ENCODE results near the gene CDY2B.
"Not testable (repeated sequence)": the region's sequence is repeated elsewhere in the genome, so short reads cannot be mapped to it uniquely, and the experiment has no call there.

The CDY2B gene

GRCh38 chrY:17880120-17880519, at the start of gene CDY2B:
CDY2B (minus strand) TSS chrY:17880220; CDS start chrY:17879892, 328 bp downstream.
- H3K27me3 ChIP-seq; intact Hi-C loops (cut with DNase I; ENCODE audit: low total_unique reads); DNase-seq; H3K9me3 ChIP-seq; H3K27ac ChIP-seq; H3K4me3 ChIP-seq; H3K36me3 ChIP-seq; H3K4me1 ChIP-seq: not testable (repeated sequence)

GRCh38 chrY:17908009-17908408, 28.0 kb upstream of the CDY2B start:
- H3K9me3 ChIP-seq; H3K4me1 ChIP-seq; H3K27ac ChIP-seq; H3K36me3 ChIP-seq; H3K27me3 ChIP-seq; H3K4me3 ChIP-seq; DNase-seq; intact Hi-C loops (cut with DNase I; ENCODE audit: low total_unique reads): not testable (repeated sequence)

- H3K9me3 ChIP-seq; H3K4me1 ChIP-seq; H3K27me3 ChIP-seq; H3K36me3 ChIP-seq; H3K27ac ChIP-seq; H3K4me3 ChIP-seq; DNase-seq; intact Hi-C loops (cut with DNase I; ENCODE audit: low total_unique reads): not testable (repeated sequence)
Observed at GRCh38 chrY:17907351-17907750, 27.3 kb upstream of the CDY2B start.

- H3K27ac ChIP-seq; H3K4me1 ChIP-seq; intact Hi-C loops (cut with DNase I; ENCODE audit: low total_unique reads); H3K4me3 ChIP-seq; H3K9me3 ChIP-seq; DNase-seq; H3K27me3 ChIP-seq; H3K36me3 ChIP-seq: not testable (repeated sequence)
Observed at GRCh38 chrY:17881697-17882096, 1.7 kb upstream of the CDY2B start.

- H3K4me1 ChIP-seq; H3K27ac ChIP-seq; H3K9me3 ChIP-seq; H3K4me3 ChIP-seq; DNase-seq; H3K36me3 ChIP-seq; H3K27me3 ChIP-seq; intact Hi-C loops (cut with DNase I; ENCODE audit: low total_unique reads): not testable (repeated sequence)
Observed at GRCh38 chrY:17876767-17877166, 3.3 kb downstream of the CDY2B start.

GRCh38 chrY:17875401-17875800, 4.6 kb downstream of the CDY2B start:
- H3K4me1 ChIP-seq; intact Hi-C loops (cut with DNase I; ENCODE audit: low total_unique reads); H3K27me3 ChIP-seq; DNase-seq; H3K9me3 ChIP-seq; H3K4me3 ChIP-seq; H3K27ac ChIP-seq; H3K36me3 ChIP-seq: not testable (repeated sequence)

GRCh38 chrY:17871194-17871903, 8.7 kb downstream of the CDY2B start:
- H3K36me3 ChIP-seq; H3K27me3 ChIP-seq; H3K9me3 ChIP-seq; H3K4me3 ChIP-seq; H3K27ac ChIP-seq; DNase-seq; H3K4me1 ChIP-seq; intact Hi-C loops (cut with DNase I; ENCODE audit: low total_unique reads): not testable (repeated sequence)

GRCh38 chrY:17870737-17871136, 9.3 kb downstream of the CDY2B start:
- H3K27ac ChIP-seq; H3K9me3 ChIP-seq; intact Hi-C loops (cut with DNase I; ENCODE audit: low total_unique reads); H3K27me3 ChIP-seq; H3K36me3 ChIP-seq; DNase-seq; H3K4me3 ChIP-seq; H3K4me1 ChIP-seq: not testable (repeated sequence)

- H3K27me3 ChIP-seq; H3K4me3 ChIP-seq; H3K27ac ChIP-seq; H3K36me3 ChIP-seq; H3K4me1 ChIP-seq; H3K9me3 ChIP-seq; DNase-seq; intact Hi-C loops (cut with DNase I; ENCODE audit: low total_unique reads): not testable (repeated sequence)
Observed at GRCh38 chrY:17867850-17868249, 12.2 kb downstream of the CDY2B start.

GRCh38 chrY:17860634-17861033, 19.4 kb downstream of the CDY2B start:
- H3K27ac ChIP-seq; H3K27me3 ChIP-seq; H3K4me1 ChIP-seq; H3K36me3 ChIP-seq; H3K9me3 ChIP-seq; intact Hi-C loops (cut with DNase I; ENCODE audit: low total_unique reads); H3K4me3 ChIP-seq; DNase-seq: not testable (repeated sequence)

GRCh38 chrY:17856963-17857848, 22.8 kb downstream of the CDY2B start:
- H3K9me3 ChIP-seq; intact Hi-C loops (cut with DNase I; ENCODE audit: low total_unique reads); H3K4me3 ChIP-seq; H3K27me3 ChIP-seq; H3K4me1 ChIP-seq; H3K36me3 ChIP-seq; H3K27ac ChIP-seq; DNase-seq: not testable (repeated sequence)

- H3K9me3 ChIP-seq; H3K36me3 ChIP-seq; intact Hi-C loops (cut with DNase I; ENCODE audit: low total_unique reads); H3K4me1 ChIP-seq; H3K4me3 ChIP-seq; H3K27ac ChIP-seq; DNase-seq; H3K27me3 ChIP-seq: not testable (repeated sequence)
Observed at GRCh38 chrY:17856508-17856907, 23.5 kb downstream of the CDY2B start.

GRCh38 chrY:17849131-17849530, 30.9 kb downstream of the CDY2B start:
- DNase-seq; H3K9me3 ChIP-seq; H3K27me3 ChIP-seq; H3K27ac ChIP-seq; H3K36me3 ChIP-seq; intact Hi-C loops (cut with DNase I; ENCODE audit: low total_unique reads); H3K4me1 ChIP-seq; H3K4me3 ChIP-seq: not testable (repeated sequence)

- H3K27me3 ChIP-seq; H3K4me1 ChIP-seq; H3K9me3 ChIP-seq; H3K27ac ChIP-seq; H3K36me3 ChIP-seq; DNase-seq; H3K4me3 ChIP-seq; intact Hi-C loops (cut with DNase I; ENCODE audit: low total_unique reads): not testable (repeated sequence)
Observed at GRCh38 chrY:17832149-17832548, 47.9 kb downstream of the CDY2B start.

All from tibial artery (tissue), 4 donors.